ENCODE results near the gene ELL.

DNA sequence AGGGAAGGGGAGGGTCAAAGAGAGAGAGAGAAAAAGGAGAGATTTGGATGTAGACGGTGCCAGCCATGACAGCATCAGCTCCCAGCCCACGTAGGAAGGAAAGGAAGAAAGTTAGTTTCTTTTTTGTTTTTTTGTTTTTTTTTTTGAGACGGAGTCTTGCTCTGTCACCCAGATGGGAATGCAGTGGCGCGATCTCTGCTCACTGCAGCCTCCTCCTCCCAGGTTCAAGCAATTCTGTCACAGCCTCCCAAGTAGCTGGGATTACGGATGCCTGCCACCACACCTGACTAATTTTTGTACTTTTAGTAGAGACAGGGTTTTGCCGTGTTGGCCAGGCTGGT lies 27.6 kb downstream of the ELL start:
- TF ChIP-seq EZH2phosphoT487 (IDR thresholded peaks at IDR 0.05; ENCODE audit: insufficient read depth, low read depth): no peak
- TF ChIP-seq EZH2 (IDR thresholded peaks at IDR 0.05; ENCODE audit: insufficient read depth, poor library complexity, severe bottlenecking): no peak

All from GM23248 (cell line).